IMR-90 (cell line): ENCODE measurements around the gene BCAP31.

Experiments used
- CEBPB ChIP-seq: IDR thresholded peaks from 2 replicates; pipeline ENCODE4 v1.6.1; 2012; ENCODE audit warnings: low read depth, low read length, improper control_type of control experiment
- CHD1 ChIP-seq: IDR thresholded peaks from 2 replicates; pipeline ENCODE4 v1.6.1; 2012; ENCODE audit warnings: low read depth, low read length, improper control_type of control experiment
- FOS ChIP-seq: fragments of 150-350 bp; IDR thresholded peaks from 2 replicates; pipeline ENCODE4 v1.6.1; 2016; ENCODE audit warnings: low read depth, low read length
- POLR2A ChIP-seq: IDR thresholded peaks from 2 replicates; pipeline ENCODE4 v1.6.1; 2012; ENCODE audit warnings: mild to moderate bottlenecking, low read depth, low read length
- RFX5 ChIP-seq: IDR thresholded peaks from 2 replicates; pipeline ENCODE4 v1.8.0; 2012; ENCODE audit warnings: low read depth, mild to moderate bottlenecking, low read length, moderate library complexity
- SMC3 ChIP-seq: fragments of 150-350 bp; IDR thresholded peaks from 2 replicates; pipeline ENCODE4 v1.6.1; 2016; ENCODE audit warnings: low read depth, mild to moderate bottlenecking, antibody characterized with exemption, low read length, moderate library complexity
- TF ChIP-seq, protein P1 (sequence below): conservative IDR thresholded peaks from 2 replicates; pipeline ENCODE4 v1.5.1; 2012; ENCODE audit warnings: mild to moderate bottlenecking, low read depth, low read length, improper control_type of control experiment

- no peak for TF ChIP-seq RFX5
- TF ChIP-seq, protein P1, sequence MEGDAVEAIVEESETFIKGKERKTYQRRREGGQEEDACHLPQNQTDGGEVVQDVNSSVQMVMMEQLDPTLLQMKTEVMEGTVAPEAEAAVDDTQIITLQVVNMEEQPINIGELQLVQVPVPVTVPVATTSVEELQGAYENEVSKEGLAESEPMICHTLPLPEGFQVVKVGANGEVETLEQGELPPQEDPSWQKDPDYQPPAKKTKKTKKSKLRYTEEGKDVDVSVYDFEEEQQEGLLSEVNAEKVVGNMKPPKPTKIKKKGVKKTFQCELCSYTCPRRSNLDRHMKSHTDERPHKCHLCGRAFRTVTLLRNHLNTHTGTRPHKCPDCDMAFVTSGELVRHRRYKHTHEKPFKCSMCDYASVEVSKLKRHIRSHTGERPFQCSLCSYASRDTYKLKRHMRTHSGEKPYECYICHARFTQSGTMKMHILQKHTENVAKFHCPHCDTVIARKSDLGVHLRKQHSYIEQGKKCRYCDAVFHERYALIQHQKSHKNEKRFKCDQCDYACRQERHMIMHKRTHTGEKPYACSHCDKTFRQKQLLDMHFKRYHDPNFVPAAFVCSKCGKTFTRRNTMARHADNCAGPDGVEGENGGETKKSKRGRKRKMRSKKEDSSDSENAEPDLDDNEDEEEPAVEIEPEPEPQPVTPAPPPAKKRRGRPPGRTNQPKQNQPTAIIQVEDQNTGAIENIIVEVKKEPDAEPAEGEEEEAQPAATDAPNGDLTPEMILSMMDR, result no peak
- no peak for TF ChIP-seq CHD1
- no peak for TF ChIP-seq POLR2A
- no peak for TF ChIP-seq CEBPB
- no peak for TF ChIP-seq SMC3
- TF ChIP-seq FOS, result no peak
Observed at GRCh38 chrX:153755136-153755535, 30.9 kb upstream of the BCAP31 start.
